HG02623 (cell line): ENCODE measurements around the gene SSH3.

ENCODE experiments used
- ATAC-seq: cut with Tn5 transposase; IDR thresholded peaks from one replicate; pipeline ENCODE4 v1.9.1; 2021; ENCODE audit warnings: moderate library complexity; ENCODE audit not compliant: unreplicated experiment

SSH3 gene

DNA sequence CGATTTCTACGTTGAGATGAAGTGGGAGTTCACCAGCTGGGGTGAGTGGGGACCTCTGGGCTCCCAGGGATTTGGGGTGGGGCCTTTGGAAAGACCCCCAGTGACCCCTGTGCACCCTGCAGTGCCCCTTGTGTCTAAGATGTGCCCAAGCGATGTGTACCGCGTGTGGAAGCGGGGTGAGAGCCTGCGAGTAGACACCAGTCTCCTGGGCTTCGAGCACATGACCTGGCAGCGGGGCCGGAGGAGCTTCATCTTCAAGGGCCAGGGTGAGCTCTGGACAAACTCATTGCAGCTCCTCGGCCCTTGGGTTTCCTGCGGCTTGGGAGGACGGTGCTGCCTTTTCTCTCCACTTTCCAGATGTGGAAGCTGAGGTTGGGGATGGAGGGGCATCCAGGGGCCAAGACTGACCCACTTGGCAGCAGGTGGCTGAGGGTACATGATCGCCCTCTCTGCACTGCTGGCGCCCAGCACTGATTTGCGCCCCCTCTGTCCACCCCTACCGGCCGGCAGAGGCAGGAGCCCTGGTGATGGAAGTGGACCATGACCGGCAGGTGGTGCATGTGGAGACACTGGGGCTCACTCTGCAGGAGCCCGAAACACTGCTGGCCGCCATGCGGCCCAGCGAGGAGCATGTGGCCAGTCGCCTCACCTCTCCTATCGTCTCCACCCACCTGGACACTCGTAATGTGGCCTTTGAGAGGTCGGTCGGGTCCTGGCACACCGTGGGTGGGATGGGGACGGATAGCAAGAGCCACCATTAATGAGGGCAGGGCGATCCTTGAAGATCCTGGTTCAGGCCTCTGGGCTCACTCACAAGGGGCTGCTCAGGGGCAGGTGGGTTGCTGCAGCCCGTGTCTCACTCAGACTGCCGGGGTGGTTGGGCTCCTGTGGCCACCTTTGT is 11.6 kb upstream of the SSH3 start:
- no peak for ATAC-seq

DNA sequence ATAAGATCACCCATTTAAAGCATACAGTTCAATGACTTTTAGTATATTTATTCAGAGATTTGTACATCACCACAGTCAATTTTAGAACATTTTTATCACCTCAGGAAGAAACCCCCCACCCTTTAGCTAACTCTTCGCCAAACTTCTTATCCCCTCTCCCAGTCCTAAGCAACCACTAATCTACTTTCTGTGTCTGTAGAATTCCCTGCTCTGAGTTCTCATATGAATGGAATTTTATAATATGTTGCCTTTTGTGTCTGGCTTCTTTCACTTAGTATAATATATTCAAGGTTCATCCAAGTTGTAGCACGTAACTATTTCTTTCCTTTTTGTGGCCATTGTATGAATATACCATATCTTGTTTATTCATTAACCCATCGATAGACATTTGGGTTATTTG is 10.7 kb upstream of the SSH3 start:
- no peak for ATAC-seq

DNA sequence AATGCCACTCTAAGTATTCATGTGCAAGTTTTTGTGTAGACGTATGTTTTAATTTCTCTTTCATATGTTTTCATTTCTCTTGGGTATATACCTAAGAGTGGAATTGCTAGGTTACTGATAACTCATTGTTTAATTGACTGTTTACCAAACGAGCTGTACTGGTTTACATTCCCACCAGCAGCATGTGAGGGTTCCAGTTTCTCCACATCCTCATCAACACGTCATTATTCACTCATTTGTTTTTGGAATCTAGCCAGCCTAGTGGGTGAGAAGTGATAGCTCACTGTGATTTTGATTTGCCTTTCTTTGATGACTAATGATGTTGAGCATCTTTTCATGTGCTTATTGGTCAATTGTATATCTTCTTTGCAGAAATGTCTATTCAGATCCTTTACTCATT is 10.2 kb upstream of the SSH3 start:
- no peak for ATAC-seq

DNA sequence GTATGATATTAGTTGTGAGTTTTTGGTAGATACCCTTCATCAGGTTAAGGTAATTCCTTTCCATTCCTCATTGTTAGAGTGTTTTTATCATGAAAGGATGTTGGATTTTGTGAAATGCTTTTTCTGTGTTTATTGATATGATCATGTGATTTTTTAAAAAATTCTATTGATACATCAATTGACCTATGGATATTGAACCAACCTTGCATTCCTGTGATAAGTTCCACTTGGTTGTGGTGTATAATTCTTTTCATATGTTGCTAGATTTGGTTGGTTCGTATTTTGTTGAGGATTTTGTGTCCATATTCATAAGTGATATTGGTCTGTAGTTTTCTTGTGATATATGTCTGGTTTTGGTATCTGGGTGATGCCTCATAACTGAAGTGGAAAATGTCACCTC is 7.5 kb upstream of the SSH3 start:
- no peak for ATAC-seq

DNA sequence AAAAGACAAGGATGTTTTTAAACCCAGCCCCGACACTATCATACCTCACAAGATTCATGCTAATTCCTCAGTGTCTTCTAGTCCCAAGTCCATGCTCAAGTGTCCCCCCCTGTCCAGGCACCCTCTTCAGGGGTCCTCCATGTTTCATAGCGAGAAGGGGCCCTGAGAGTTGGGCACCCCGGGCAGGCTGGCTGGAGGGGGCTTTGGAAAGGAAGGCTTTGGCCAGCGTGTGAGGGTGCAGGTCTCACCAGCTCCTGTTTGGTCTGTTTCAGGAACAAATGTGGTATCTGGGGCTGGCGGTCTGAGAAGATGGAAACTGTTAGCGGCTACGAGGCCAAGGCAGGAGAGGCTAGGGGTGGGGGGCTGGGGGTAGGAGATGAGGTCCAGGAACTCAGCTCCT is 4.5 kb upstream of the SSH3 start:
- no peak for ATAC-seq

DNA sequence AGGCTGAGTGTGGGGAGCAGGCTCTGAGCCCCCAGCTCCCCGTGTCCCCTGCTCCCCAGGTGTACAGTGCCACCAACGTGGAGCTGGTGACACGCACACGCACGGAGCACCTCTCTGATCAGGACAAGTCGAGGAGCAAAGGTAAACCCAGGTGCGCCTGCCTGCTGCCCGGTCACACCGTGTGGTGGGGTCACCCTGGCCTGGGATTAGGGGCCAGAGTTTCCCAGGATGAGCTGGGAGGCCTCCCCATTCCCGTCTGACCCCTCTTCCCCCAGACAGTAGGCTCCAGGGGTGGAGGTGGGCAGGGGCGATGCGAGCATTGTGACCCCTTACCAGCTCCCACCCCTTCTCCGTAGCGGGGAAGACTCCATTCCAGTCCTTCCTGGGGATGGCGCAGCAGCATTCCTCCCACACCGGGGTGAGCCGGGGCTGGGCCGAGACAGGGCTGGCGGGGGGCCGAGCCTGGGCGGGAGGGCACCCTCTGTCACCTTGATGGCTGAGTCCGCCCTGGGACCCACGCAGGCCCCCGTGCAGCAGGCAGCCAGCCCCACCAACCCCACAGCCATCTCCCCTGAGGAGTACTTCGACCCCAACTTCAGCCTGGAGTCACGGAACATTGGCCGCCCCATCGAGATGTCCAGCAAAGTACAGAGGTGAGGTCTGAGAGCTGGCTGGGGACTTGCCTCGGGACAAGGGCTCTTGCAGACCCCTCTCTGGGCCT is 3.7 kb upstream of the SSH3 start:
- no peak for ATAC-seq

DNA sequence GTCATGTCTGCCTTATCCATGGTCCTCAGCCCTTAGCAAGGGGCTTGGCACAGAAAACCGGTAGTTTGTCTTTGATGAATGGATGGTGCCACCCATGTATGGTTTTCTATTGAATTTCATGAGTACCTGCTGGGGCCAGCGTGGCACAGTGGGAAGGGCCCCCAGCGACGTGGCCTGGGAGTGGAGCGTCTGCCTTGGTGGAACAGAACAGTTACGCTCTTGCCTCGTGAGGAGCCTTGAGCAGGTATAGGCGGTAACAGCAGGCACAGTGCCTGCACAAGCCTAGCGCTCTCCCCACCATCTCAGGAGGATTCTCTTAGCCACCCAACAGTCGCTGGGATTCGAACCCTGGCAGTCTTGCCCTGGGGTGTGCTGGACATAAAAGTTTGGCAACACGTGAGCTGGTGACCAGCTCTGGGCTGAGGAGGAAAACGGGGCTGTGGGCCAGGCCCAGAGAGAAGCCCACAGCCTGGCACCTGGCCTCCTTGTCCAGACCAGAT is 3.0 kb upstream of the SSH3 start:
- no peak for ATAC-seq

DNA sequence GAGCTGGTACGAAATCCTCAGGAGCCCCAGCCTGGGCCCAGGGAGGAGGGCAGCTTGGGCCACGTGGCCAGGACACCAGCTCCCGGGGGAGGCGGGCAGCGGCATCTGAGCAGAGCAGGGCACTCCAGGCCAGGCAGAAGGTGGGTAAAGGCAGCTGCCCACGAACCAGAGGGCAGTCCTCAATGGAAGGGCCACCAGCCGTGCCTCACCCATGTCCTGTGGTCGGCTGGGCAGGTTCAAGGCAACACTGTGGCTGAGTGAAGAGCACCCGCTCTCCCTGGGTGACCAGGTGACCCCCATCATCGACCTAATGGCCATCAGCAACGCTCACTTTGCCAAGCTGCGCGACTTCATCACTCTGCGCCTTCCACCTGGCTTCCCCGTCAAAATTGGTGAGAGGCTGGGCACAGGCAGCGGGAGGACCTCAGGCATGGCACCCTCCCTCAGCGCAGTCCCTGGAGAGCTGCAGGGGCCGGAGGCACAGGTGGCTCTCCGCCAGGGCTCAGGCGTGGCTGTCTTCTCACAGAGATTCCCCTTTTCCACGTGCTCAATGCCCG is 2.5 kb upstream of the SSH3 start:
- no peak for ATAC-seq

DNA sequence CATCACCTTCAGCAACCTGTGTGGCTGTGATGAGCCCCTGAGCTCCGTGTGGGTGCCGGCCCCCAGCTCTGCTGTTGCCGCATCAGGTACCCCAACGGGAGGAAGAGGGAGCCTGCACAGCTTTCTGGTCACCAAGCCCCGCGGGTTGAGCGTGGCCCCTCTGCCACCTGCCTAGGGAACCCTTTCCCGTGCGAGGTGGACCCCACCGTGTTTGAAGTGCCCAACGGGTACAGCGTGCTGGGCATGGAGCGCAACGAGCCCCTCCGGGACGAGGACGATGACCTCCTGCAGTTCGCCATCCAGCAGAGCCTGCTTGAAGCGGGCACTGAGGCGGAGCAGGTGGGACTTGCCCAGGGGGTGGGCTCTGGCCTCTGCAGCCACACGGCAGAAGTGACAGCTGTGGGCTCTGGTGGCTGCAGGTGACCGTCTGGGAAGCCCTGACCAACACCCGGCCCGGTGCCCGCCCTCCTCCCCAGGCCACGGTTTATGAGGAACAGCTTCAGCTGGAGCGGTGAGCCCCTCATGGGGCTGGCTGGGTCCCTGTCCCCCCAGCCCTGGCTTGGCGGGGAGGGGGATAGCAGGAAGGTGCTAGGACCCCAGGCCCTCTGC is 1.9 kb upstream of the SSH3 start:
- no peak for ATAC-seq

DNA sequence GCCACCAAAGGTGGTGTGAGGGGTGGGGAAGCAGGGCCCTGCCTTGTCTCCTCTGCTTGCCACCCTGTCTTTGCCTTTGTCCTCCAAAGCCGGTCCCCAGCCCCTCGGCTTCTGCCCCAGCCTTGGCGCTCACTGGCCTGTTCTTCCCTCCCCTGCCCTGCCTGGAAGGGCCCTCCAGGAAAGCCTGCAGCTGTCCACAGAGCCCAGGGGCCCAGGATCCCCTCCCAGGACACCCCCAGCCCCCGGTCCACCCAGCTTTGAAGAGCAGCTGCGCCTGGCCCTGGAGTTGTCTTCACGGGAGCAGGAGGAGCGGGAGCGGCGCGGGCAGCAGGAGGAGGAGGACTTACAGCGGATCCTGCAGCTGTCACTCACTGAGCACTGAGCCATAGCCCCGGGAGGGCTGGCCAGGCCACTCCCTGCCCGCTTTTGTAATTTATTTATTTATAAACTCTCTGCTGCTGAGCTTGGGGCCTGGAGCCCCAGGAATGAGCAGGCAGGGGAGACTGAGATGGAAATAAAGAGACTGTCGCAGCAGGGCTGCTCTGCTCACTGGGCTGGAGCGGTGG is 1.3 kb upstream of the SSH3 start:
- ATAC-seq: no peak

DNA sequence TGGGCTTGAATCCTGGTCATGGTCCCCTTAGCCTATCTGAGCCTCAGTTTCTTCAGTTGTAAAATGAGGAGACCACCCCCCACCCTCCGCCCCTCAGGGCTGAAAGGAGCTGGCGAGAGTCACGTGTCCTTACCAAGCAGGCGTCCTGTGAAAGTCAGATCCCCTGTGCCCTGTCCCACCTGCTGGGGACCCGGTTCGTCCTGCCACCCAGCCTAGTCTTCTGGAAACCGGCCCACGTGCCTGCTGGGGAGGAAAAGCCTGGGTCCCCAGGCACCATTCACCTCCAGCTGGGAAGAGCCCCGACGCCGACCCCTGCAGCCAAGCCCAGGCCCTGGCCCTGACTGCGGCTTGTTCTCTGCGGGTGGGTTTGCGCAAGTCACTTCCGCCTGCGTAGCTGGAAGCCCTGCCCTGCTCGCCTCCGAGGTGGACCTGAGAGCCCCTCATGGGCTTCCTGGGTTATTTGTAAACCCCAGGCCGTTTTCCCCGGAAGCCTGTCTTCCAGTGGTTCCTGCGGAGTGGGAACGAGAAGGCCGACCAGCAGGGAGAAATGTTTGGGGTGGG is 679 bp upstream of the SSH3 start:
- ATAC-seq: no peak

DNA sequence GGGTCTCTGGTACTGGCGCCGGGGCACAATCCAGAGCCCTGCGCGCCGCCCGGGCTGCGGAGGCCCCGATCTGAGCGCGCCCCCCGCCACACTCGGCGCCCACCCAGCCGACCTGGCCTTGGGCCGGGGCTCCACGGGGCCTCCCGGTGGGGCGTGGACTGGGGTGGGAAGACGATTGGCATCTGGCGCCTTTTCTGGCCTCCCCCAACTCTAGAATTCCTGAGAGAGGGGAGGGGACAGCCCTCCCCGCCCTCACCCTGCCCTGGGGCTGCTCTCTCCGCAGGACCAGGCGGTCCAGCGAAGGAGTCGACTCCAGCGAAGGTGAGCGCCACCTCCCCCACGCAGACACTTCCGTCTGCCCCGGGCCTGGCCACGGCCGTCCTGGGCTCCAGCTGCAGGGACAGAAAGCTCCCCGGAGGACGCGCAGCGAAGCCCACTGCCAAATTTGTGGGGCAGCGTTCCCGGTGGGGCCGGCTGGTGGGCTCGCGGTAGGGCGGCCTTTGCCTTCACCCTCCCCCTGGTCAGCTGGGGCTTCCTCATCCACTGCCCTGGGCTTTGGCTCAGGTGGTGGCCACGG is 593 bp downstream of the SSH3 start:
- ATAC-seq: no peak

DNA sequence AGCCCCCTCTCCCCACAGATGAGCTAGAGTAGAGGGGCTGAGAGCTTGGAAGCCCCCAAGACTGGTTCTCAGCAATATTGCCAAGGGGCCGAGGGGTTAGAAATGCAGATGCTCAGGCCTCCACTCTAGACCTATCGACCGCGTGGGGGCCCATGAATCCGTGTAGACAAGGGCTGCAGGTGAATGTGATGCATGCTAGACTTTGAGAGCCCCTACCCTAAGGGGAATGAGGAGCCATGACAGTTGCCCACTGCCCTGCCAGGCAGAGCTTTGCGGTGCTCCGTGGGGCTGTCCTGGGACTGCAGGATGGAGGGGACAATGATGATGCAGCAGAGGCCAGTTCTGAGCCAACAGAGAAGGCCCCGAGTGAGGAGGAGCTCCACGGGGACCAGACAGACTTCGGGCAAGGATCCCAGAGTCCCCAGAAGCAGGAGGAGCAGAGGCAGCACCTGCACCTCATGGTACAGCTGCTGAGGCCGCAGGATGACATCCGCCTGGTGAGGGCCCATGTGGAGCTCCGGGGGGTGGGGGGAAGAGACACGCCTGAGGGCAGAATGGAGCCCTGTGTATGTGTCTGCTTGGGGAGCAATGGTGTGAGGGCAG is 1.3 kb downstream of the SSH3 start:
- ATAC-seq: no peak

DNA sequence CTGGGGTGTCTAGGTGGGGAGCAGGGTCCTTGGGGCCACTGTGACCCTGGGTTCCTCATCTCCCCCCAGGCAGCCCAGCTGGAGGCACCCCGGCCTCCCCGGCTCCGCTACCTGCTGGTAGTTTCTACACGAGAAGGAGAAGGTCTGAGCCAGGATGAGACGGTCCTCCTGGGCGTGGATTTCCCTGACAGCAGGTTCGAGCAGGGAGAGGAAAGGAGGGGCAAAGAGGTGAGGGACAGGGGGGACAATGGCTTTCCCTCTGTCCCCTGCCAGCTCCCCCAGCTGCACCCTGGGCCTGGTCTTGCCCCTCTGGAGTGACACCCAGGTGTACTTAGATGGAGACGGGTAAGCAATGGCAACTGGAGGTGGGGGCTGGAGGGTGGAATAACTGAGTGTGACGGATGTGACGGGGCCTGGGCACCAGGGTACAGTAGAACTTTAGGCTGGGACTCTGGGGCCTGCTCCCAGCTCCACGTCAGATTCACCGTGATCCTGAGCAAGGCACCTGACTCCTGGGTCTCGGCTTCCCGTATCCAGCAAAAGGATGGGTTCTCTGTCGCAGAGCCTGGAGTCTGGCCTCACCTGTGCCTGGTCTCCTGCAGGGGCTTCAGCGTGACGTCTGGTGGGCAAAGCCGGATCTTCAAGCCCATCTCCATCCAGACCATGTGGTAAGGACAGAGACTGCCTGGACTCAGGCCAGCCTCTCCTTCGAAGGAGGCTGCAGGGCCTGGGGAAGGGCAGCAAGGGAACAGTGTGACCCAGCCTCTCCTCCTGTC is 3.6 kb downstream of the SSH3 start:
- ATAC-seq: no peak

DNA sequence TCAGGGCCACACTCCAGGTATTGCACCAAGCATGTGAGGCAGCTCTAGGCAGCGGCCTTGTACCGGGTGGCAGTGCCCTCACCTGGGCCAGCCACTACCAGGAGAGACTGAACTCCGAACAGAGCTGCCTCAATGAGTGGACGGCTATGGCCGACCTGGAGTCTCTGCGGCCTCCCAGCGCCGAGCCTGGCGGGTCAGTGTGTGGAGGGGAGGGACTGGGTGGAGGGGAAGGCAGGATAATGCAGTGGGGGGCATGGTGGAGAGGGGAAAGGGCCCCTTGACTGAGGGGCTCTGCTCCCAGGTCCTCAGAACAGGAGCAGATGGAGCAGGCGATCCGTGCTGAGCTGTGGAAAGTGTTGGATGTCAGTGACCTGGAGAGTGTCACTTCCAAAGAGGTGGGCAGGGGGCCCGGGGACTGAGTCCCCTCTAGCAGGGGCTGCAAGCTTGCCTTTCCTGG is 4.2 kb downstream of the SSH3 start:
- ATAC-seq: no peak

DNA sequence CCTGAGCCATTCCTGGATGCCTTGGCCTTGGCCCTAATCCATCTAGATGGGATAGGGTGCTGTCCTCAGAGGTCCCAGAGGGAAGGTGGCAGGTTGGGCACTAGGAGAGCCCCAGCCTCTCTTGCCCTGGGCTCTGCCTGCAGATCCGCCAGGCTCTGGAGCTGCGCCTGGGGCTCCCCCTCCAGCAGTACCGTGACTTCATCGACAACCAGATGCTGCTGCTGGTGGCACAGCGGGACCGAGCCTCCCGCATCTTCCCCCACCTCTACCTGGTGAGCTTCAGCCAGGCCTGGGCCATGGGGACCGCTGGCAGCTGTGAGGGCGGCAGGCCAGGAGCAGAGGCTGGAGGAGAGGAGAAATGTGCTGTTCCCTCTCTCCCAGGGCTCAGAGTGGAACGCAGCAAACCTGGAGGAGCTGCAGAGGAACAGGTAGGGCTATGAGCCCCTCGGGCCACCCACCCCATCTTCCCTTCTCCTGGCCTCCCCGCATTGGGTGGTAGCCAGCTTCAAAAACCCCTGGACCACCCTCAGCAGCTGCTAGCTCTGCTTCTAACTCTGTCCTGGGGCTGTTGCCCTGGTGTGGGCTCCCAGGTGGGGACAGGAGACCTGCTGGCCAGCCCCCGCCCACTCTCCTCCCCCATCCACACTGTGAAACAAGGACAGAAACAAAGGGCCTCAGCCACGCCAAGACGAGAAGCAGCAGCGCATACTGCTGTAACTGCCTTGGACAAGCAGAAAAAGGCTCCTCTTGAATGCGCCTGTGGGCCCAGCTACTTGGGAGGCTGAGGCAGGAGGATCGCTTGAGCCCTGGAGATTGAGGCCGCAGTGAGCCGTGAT is 4.9 kb downstream of the SSH3 start:
- no peak for ATAC-seq

DNA sequence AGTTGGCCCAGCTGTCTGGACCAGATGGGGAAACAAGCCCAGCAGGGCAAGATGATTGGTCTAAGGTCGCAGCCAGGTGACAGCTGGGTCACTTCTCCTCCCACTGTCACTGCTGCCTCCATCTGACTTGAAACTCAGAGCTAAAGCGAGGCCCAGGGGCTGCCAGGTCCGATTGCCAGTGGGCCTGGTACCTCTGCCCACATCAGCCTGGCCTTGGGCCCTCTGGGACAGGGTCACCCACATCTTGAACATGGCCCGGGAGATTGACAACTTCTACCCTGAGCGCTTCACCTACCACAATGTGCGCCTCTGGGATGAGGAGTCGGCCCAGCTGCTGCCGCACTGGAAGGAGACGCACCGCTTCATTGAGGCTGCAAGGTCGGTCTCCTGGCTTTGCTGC is 5.8 kb downstream of the SSH3 start:
- ATAC-seq: no peak

DNA sequence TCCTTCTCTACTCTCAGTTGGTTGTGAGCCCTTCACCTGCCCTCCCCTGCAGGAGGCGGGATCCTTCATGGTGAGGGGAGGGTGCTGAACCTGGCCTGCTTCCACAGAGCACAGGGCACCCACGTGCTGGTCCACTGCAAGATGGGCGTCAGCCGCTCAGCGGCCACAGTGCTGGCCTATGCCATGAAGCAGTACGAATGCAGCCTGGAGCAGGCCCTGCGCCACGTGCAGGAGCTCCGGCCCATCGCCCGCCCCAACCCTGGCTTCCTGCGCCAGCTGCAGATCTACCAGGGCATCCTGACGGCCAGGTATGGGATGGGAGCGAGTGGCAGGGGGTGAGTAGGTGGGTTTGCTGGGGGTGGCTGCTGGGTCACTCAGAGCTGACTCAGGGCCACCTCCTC is 6.3 kb downstream of the SSH3 start:
- no peak for ATAC-seq
